Thyroid gland (tissue), 4 donors: Measurements from ENCODE around the gene TAP1.

Source experiments
- CTCF ChIP-seq, 6 experiments: fragments of 200-600 bp in 3 of 6; fragments of 450-650 bp in 3 of 6; sonication (generic) in 3 of 6; IDR thresholded peaks; one replicate each; pipeline ENCODE4 v1.5.1; 2016 to 2019; ENCODE audit warnings: antibody characterized with exemption in 6 of 6, mild to moderate bottlenecking in 2 of 6, inconsistent platforms in 1 of 6, moderate library complexity in 1 of 6
- POLR2A ChIP-seq, 2 donors: fragments of 450-650 bp; IDR thresholded peaks; one replicate each; pipeline ENCODE4 v1.6.1; 2017; ENCODE audit warnings: antibody characterized with exemption in 2 of 2, mild to moderate bottlenecking in 2 of 2, moderate library complexity in 1 of 2

- TF ChIP-seq POLR2A (IDR thresholded peaks at IDR 0.05) (no peak), CTCF (IDR thresholded peaks at IDR 0.05) (peak; percentile 81 to 92 (median 87))
Measured at GRCh38 chr6:32796848-32797776, 56.4 kb downstream of the TAP1 start.
